Astrocyte of the cerebellum (primary cell): Measurements from ENCODE around the gene GRIA1.

Experiments used
- DNase-seq: peaks from one replicate; pipeline ENCODE4 v3.0.0-alpha.2; 2011; ENCODE audit warnings: low read depth
- H3K4me3 ChIP-seq: 2 replicates; pipeline ENCODE4 v1.5.1; 2011; ENCODE audit warnings: mild to moderate bottlenecking, low read depth, low read length, moderate library complexity
- CTCF ChIP-seq: IDR thresholded peaks from 2 replicates; pipeline ENCODE4 v1.5.1; 2012; ENCODE audit warnings: low read length, low read depth, moderate library complexity, mild to moderate bottlenecking; ENCODE audit errors: missing control alignments
- in situ Hi-C: cut with HindIII; loops from 2 replicates; pipeline ENCODE4 v1.10.0; 2017; ENCODE audit warnings: low sequenced_read_pairs

Gene GRIA1

DNA sequence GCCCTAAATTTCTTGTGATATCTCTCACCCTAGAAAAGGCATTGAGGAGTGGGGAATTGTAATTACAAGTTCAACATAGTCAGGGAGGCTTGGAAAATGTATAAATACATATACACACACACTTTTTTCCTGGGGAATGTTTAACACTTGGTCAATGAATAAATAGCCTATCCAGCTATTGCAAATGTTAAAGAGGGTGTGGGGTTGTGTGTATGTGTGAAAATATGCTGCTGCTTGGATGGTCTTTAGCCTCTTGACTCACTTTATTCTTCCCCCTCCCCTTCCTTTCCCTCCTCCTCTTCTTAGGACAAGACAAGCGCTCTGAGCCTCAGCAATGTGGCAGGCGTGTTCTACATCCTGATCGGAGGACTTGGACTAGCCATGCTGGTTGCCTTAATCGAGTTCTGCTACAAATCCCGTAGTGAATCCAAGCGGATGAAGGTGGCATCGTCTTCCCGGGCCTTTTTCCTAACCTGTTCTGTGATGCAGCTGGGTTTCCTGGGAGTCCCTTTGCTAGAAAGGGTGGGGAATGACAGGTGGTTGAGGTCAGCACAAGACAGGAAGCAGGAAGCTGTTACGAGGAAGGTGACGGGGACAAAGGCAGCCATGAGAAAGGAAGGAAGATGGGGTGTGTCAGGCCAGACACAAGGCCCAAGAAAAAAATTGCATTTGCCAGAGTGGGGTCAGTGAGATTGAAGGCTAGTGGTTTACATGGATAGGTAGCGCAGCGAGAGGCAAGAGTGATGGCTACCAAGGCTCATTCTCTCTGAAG, 311.8 kb downstream of the GRIA1 start:
- TF ChIP-seq CTCF = no peak
- H3K4me3 ChIP-seq = no peak overlapping the region
- in situ Hi-C loops = no loop called here
- no peak for DNase-seq

DNA sequence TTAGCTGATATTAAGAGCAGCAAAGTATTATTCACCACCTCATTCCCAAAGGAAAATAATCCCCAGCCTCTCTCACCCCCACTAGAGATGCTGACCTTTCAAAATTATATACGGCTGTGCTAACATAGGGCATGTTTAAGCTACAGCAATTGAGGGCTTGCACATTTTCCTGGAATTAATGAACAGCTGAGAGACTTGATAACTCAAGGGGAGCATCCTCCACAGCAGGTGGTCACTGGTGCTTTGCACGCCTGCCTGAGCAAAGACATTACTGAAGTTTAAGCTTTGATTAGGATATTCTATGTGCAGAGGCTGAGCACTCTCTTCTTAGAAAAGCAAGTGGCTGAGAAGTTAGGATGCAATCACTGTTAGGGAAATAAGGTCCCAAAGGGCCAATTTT, 317.3 kb downstream of the GRIA1 start:
- no peak for TF ChIP-seq CTCF
- no peak for DNase-seq
- in situ Hi-C loops = no loop called here
- no peak overlapping the region for H3K4me3 ChIP-seq

DNA sequence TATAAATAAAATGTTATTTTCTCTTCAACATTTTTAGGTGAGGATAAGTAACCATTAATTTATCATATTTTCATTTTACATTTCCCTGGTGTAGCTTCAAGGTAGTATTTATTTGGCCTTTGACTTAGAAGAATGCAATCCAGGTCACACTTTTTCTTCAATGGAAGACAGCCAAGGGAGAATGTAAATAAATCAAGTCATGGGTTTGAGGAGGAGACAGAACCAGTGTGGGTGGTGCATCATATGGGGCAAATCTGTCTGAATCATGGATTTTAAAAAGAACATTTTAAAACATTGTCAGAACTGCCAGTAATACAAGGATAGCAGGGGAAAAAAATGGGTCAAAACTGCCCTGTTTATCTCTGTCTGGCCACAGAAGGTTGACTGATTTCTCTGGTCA, 318.7 kb downstream of the GRIA1 start:
- in situ Hi-C loops = no loop called here
- no peak for TF ChIP-seq CTCF
- no peak overlapping the region for H3K4me3 ChIP-seq
- no peak for DNase-seq

- in situ Hi-C loops = no loop called here
- no peak for TF ChIP-seq CTCF
- H3K4me3 ChIP-seq = no peak overlapping the region
- DNase-seq = no peak
Measured at GRCh38 chr5:153813901-153814300, 323.4 kb downstream of the GRIA1 start.

DNA sequence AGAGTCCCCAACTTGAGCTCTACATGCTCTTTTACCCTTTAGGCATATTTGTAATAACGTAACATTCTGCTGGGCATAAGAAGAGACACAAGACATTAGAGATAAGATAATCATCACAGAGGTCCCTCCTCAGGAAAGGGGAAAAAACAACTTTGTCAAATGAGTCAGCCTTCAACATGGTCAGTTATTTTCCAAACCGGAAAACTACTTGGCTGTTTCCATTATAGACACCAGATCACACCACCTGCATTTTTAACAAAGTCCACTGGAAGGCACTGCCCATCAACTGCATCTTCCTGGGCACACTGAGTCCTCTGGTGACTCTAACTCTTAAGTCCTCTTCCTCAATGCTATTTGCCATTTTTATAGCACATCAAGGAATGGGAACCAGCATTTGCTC, 326.4 kb downstream of the GRIA1 start:
- in situ Hi-C loops = loop anchor here (5.0 kb wide), 1 partner anchor 75 kb away; no protein-coding TSS in a partner anchor
- DNase-seq = no peak
- no peak overlapping the region for H3K4me3 ChIP-seq
- TF ChIP-seq CTCF = no peak

DNA sequence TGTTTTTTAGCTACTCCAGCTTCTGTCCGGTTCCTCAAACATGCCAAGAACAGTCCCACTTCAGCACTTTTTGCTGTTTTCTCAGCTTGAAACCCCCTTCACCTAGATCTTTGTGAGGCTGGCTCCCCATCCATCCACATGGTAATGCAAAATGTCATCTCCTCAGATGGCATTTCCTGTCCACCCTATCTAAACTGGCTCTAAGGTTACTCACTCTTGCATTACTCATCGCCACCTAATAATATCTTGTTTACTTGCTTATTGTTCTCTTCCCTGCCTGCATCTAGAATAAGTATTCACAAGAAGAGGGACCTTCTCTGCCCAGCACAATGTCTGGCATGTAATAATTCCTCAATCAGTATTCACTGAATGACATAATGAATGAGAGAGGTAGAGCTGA, 328.2 kb downstream of the GRIA1 start:
- TF ChIP-seq CTCF = no peak
- H3K4me3 ChIP-seq = no peak overlapping the region
- no peak for DNase-seq
- in situ Hi-C loops = loop anchor here (5.0 kb wide), 1 partner anchor 76 kb away; no protein-coding TSS in a partner anchor
